Hematopoietic multipotent progenitor cell treated with erythropoietin and hydrocortisone succinate and interleukin-3 and kit ligand, for 15 days (in vitro differentiated cells): ENCODE data around the gene OR3A1.
"Not testable (repeated sequence)": the region's sequence is repeated elsewhere in the genome, so short reads cannot be mapped to it uniquely, and the experiment has no call there.

Source experiments
- DNase-seq: peaks from one replicate; pipeline ENCODE4 v3.0.0-alpha.2; 2015; ENCODE audit warnings: low spot score

Gene OR3A1, protein sequence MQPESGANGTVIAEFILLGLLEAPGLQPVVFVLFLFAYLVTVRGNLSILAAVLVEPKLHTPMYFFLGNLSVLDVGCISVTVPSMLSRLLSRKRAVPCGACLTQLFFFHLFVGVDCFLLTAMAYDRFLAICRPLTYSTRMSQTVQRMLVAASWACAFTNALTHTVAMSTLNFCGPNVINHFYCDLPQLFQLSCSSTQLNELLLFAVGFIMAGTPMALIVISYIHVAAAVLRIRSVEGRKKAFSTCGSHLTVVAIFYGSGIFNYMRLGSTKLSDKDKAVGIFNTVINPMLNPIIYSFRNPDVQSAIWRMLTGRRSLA

DNA sequence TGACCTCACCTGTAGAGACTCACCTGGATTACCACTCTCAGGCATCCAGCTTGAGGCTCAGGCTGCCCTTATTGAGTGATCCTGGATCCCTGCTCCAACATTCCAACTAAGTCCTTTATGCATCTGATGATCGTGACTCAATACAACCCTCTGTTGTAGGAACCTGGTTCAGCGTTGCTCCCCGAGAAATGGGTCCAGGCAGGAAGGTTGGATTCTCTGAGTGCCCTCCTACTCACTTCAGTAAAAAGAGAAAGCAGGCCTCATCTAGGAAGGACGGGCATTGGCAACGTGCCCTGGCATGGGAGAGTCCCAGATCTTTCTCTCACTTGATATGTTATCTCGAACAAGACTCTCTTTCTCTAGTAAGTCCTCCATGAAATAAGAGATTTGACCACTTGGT lies at the start of gene OR3A1:
Gene OR3A1 (minus strand): TSS at position 101 of the 400 bp plus-strand sequence. CDS start 5,778 bp downstream, outside the sequence.
- no peak for DNase-seq

DNA sequence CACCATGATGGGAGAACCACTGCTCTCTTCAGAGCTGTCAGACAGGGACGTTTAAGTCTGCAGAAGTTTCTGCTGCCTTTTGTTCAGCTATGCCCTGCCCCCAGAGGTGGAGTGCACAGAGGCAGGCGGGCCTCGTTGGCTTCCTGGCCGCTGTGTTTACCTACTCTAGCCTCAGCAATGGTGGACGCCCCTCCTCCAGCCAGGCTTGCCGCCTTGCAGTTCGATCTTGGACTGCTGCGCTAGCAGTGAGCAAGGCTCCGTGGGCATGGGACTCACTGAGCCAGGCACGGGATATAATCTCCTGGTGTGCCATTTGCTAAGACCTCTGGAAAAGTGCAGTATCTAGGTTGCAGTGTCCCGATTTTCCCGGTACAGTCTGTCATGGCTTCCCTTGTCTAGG lies 44.6 kb upstream of the OR3A1 start:
- not testable (repeated sequence) for DNase-seq

DNA sequence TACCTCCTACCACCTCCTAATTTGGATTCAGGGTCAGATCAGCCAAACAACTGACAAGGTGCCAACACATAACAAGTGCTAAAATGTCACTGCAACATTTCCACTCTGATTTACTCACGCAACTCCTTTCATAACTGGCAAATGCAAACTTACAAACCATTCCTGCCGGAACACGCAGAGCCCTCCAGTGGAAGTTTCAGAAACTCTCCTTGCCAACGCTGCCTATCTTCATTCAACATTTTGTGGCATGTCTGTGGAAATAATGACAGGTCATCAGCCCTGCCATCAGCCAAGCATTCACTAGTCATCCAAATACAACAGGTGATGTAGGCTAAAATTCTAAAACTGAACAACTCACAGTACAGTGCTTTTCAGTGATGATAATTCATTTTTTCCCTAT lies 37.7 kb upstream of the OR3A1 start:
- no peak for DNase-seq

DNA sequence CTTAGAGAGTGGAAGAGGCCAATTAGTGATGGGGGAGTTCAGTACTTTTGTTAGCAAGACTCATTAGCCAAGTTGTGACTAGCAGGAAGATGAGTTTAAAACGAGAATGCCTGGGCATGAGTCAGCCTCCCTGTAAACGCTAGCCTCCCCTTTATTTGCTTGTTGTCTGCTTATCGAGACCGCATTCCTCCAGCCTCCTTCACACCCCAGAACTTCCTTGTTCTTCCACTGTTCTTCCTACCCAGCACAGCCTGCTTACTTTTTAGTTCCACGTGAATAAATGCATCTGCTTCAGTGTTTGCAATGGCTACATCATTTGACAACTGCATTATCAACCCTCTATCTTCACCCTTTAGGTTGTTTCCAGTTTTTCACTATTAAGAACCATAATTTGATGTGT lies 20.2 kb upstream of the OR3A1 start:
- no peak for DNase-seq

DNA sequence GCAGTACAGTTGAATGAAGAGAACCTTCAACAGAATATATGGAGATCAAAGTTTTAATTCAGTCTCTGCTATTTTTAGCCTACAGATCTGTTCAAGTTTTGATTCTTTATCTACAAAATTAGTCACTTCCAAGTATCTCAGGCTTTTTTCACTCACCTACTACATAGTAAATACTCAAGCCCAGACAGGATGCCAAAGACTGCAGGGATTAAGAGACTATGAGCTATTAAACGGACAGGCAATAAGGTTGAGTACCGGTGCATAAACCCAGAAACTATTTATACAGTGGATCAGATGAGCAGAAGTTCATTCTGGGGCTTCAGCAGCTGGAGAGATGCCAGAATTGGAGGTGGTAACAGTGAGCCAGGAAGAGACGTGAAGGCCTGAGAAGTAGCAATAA lies 18.7 kb upstream of the OR3A1 start:
- DNase-seq = no peak

DNA sequence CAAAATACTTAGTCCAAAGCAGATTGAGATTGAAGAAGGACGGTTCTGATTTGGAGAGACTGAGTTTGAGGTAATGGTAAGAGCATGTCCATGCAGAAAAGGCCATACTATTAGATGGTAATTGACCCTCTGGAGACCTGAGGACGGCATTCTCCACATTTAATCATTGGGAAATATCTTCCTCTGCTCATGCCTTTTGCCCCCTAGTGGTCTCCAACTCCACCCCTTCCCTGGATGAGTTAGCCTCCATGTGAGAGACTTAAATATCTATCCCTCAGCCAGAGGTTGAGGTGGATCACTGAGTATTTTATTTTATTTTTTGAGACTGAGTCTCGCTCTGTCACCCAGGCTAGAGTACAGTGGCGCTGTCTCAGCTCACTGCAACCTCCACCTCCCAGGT lies 10.4 kb upstream of the OR3A1 start:
- no peak for DNase-seq

DNA sequence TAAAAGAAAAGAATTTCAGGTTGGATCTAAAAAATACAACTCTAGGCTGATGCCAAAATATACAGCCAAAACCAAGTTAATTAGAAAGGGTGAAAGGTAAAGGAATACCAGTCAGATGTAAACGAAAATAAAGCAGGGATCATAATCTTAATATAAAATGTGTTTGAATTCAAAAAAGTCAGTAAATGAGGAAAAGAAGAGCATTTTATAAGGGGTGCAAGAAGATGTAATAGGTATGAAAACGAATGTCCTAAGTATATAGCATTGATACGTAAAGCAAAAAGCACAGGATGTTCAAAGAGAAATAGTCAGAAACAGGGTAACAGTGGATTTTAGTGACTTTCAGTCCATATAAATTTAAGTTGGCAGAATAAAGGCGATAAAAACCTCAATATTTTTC lies 2.5 kb downstream of the OR3A1 start:
- DNase-seq = no peak

DNA sequence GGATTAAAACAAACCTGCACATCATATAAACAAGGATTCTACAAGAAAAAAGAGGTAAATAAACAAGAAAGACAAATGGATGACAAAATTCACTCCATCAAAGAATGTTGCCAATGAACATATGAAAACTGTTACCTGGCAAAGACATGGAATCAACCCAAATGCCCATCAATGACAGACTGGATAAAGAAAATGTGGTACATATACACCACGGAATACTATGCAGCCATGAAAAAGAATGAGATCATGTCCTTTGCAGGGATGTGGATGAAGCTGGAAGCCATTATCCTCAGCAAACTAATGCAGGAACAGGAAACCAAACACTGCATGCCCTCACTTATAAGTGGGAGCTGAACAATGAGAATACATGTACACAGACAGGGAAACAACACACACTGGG lies 4.6 kb downstream of the OR3A1 start:
- DNase-seq = not testable (repeated sequence)

DNA sequence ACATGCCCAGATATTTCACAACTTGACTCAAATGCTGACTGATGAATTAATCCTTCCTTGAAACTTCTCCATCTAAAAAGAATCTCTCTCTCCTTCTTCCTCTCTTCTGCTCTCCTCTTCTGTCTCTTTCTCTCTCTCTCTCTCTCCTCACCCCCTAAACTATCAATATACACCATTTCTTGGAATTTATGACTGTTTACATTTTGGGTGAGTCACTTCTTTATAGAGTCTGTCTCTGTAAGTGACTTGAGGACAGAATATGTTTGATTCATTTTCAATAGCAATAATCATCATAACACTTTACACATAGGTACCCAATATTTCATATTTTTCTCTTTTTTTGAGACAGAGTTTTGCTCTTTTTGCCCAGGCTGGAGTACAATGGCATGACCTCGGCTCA lies 15.3 kb downstream of the OR3A1 start:
- no peak for DNase-seq

DNA sequence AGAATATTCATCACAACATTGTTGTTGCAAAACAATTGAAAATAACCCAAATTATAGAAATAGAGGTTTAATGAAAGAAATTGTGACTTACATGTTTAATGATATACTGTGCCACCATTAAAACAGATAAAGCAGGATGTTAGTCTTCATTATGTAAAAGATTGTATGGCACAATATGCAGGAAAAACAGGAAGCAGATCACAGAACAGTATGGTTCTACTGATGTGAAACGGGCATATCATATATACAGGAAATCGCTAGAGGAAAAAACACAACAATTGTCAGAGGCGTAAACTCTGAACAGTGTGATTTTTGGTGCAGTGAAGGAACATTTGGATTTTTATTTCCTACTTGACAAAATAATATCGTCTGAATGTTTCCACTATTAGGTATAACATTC lies 22.0 kb downstream of the OR3A1 start:
- no peak for DNase-seq

DNA sequence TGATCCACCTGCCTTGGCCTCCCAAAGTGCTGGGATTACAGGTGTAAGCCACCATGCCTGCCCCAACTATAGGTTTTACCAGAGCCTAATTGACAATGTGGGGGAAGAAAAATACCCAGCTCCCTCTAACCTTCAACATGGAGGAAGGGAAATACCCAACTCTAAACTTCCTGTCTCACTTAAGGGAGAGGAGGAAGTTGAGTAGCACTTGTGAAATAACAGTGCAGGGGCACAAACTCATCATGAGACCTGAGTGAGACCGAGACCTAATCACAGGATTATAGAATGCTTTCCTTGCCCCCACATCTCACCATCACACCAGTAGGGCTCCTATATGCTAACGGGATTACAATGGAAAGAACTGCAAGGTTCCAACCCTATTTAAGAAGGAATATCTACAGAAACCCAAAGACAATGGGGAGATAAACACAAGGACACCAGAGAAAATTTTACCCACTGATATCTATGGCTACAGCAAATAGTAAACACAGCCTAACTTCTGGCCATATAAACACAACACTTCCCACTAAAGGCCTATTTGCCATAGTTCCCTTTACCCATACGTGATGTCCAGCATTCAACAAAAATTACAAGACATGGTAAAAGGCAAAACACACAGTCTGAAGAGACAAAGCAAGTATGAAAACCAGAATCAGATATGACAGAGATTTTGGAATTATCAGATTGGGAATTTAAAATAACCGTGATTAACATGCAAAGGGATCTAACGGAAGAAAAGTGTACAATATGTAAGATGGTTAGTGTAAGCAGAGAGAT lies 26.9 kb downstream of the OR3A1 start:
- DNase-seq = no peak

DNA sequence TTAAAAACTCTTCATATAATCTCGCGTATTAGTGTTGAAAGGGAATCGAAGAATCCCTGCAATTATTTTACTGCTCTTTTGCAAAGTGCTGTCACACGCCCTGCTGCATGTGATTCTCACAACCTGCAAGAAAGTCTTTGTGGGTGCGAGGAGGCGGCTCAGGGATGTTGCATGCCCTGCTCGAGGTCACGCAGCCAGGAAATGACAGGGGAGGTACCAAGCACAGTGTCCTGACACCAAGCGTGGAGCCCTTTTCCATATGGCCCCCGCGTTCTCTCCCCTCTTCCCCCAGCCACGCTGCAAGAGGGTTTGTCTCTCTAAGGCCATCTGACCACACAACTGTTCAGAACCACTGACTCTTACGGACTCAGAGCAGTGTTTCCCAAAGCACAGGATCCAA lies 37.6 kb downstream of the OR3A1 start:
- DNase-seq = no peak

DNA sequence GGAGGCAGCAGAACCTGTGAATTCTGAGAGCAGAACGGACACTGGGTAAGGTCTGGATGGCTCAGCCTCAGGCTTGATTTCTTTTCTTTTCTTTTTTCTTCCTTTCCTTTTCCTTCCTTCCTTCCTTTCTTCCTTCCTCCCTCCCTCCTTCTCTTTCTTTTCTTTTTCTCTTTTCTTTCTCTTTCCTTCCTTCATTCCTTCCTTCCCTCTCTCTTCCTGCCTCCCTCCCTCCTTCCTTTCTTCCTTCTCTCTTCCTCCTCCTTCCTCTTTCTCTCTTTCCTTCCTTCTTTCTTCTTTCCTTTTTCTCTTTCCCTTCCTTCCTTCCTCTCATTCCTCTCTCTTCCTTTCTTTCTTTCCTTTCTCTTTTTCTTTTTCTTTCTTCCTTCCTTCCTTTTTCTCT lies 38.0 kb downstream of the OR3A1 start:
- DNase-seq = no peak

DNA sequence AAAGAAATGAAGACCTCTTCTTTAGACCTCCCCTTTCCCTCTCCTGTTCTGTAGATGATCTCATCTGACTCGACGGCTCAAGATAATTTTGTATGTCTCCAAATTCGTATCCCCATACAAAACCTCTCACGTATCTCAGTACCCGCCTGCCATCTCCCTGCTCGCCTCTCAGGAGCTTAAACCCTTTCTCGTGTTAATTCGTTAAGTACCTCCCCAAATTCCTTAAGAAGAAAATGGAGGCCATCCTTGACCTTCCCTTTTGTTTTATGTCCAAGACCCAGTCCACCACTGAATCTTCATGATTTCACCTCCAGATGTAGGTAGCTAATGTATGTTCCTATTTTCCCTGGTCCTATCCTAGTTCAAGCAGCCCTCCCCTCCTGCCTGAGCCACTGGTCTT lies 41.6 kb downstream of the OR3A1 start:
- no peak for DNase-seq

DNA sequence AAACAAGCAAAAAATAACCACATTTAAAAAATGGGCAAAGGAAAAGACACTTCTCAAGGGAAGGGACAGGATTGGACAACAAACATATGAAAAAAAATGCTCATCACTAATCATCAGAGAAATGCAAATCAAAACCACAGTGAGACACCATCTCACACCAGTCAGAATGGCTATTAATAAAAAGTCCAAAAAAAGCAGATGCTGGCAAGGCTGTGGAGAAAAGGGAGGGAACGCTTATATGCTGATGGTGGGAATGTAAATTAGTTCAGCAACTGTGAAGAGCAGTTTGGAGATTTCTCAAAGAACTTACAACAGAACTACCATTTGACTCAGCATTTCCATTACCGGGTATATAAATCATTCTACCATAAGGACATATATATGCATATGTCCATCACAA lies 49.1 kb downstream of the OR3A1 start:
- not testable (repeated sequence) for DNase-seq

DNA sequence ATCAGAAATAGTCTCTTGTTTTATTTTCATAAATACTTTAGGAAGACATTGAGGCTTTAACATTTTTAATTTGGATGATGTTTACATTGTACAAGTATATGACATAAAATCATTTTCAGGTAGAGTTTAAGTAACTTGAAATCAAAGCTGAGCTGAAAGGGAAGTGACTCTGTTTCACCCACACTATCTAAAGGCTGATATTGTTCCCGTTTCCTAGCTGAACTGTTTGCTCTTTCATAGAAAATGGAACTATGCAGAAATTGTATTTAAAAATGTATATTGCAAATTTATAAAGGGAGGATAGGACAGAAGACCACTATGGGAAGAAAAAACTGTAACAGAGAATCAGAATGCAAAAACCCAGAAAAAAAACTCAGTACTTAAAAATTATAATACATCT lies 53.3 kb downstream of the OR3A1 start:
- DNase-seq = not testable (repeated sequence)

DNA sequence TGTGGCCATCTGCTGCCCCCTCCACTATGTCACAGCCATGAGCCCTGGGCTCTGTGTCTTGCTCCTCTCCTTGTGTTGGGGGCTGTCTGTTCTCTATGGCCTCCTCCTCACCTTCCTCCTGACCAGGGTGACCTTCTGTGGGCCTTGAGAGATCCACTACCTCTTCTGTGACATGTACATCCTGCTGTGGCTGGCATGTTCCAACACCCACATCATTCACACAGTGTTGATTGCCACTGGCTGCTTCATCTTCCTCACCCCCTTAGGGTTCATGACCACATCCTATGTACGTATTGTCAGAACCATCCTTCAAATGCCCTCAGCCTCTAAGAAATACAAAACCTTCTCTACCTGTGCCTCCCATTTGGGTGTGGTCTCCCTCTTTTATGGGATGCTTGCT lies 57.1 kb downstream of the OR3A1 start:
- DNase-seq = not testable (repeated sequence)
